ENCODE measurements around the gene NSG1. TPM values are rescaled to one million over a fixed set of nuclear protein-coding genes. Genes with fewer than 3 reads are reported as not detected.
A peak's percentile ranks its signal among the peaks of the same experiment; 100 is the strongest.

Gene NSG1
- total RNA-seq, 1 donor from 2014 or later: 41.6 TPM

GRCh38 chr4:4394644-4395043 is 7.7 kb downstream of the NSG1 start:
- Histone ChIP-seq H3F3A (ENCODE audit: low read depth) (no peaks in the 10 kb centered on the region), H3K79me2 (ENCODE audit: low read depth) (no peaks in the 10 kb centered on the region), H3K4me3 (no peak overlapping the region), H3K9me3 (ENCODE audit: low read depth) (no peaks in the 10 kb centered on the region), H3K27me3 (peaks cover 23% of the 10 kb centered on the region), H3K36me3 (no peaks in the 10 kb centered on the region), H3K4me2 (no peak overlapping the region), H3K9ac (no peak overlapping the region), H4K20me1 (ENCODE audit: low read depth) (peaks cover 13% of the 10 kb centered on the region), H3K27ac (no peak overlapping the region), H3K4me1 (peaks cover 9% of the 10 kb centered on the region), H2AFZ (replicated peaks) (no peak overlapping the region)
- TF ChIP-seq EZH2phosphoT487 (IDR thresholded peaks at IDR 0.05) (no peak), CTCF (IDR thresholded peaks at IDR 0.05) (no peak)
- H3K27ac Mint-ChIP-seq: peak overlapping the region; percentile 42
- DNase-seq (ENCODE audit: low spot score): no peak
- H3K27me3 Mint-ChIP-seq (ENCODE audit: insufficient read depth, low read depth): peaks cover 25% of the 10 kb centered on the region
- H3K4me3 Mint-ChIP-seq: no peak overlapping the region
- H3K4me1 Mint-ChIP-seq: peaks cover 29% of the 10 kb centered on the region
- peaks cover 4% of the 10 kb centered on the region for H3K9me3 Mint-ChIP-seq
- no peaks in the 10 kb centered on the region for H3K36me3 Mint-ChIP-seq

- Mint-ChIP-seq H3K4me3 (peak overlapping the region; percentile 51), H3K9me3 (peaks cover 4% of the 10 kb centered on the region), H3K36me3 (no peaks in the 10 kb centered on the region), H3K27me3 (ENCODE audit: insufficient read depth, low read depth) (peaks cover 23% of the 10 kb centered on the region), H3K4me1 (peaks cover 29% of the 10 kb centered on the region), H3K27ac (no peak overlapping the region)
- H4K20me1 ChIP-seq (ENCODE audit: low read depth): peaks cover 13% of the 10 kb centered on the region
- H3K4me2 ChIP-seq: peak overlapping the region; percentile 55
- H3K9ac ChIP-seq: no peak overlapping the region
- H3K27me3 ChIP-seq: peaks cover 17% of the 10 kb centered on the region
- no peak overlapping the region for H3K4me3 ChIP-seq
- DNase-seq (ENCODE audit: low spot score): no peak
- no peaks in the 10 kb centered on the region for H3K79me2 ChIP-seq (ENCODE audit: low read depth)
- no peaks in the 10 kb centered on the region for H3K36me3 ChIP-seq
- TF ChIP-seq CTCF (IDR thresholded peaks at IDR 0.05) (no peak), EZH2phosphoT487 (IDR thresholded peaks at IDR 0.05) (no peak)
- H2AFZ ChIP-seq (replicated peaks): no peak overlapping the region
- peaks cover 9% of the 10 kb centered on the region for H3K4me1 ChIP-seq
- no peaks in the 10 kb centered on the region for H3K9me3 ChIP-seq (ENCODE audit: low read depth)
- H3K27ac ChIP-seq: no peak overlapping the region
- H3F3A ChIP-seq (ENCODE audit: low read depth): no peaks in the 10 kb centered on the region
These were observed 8.5 kb downstream of the NSG1 start for GRCh38 chr4:4395371-4395770.

- peak overlapping the region; percentile 46 for H3K27ac Mint-ChIP-seq
- H3K4me1 Mint-ChIP-seq: peaks cover 29% of the 10 kb centered on the region
- H3K4me1 ChIP-seq: peaks cover 9% of the 10 kb centered on the region
- H3K36me3 ChIP-seq: no peaks in the 10 kb centered on the region
- peak overlapping the region; percentile 30 for H3K4me3 Mint-ChIP-seq
- peaks cover 23% of the 10 kb centered on the region for H3K27me3 Mint-ChIP-seq (ENCODE audit: insufficient read depth, low read depth)
- peaks cover 4% of the 10 kb centered on the region for H3K9me3 Mint-ChIP-seq
- H4K20me1 ChIP-seq (ENCODE audit: low read depth): peaks cover 13% of the 10 kb centered on the region
- H3K79me2 ChIP-seq (ENCODE audit: low read depth): no peaks in the 10 kb centered on the region
- H3K27me3 ChIP-seq: peaks cover 11% of the 10 kb centered on the region
- H3K36me3 Mint-ChIP-seq: no peaks in the 10 kb centered on the region
- H3K4me2 ChIP-seq: peak overlapping the region; percentile 55
- H3K9me3 ChIP-seq (ENCODE audit: low read depth): no peaks in the 10 kb centered on the region
- H3F3A ChIP-seq (ENCODE audit: low read depth): no peaks in the 10 kb centered on the region
- H3K9ac ChIP-seq: no peak overlapping the region
- no peak overlapping the region for H2AFZ ChIP-seq (replicated peaks)
- peak; percentile 43 for TF ChIP-seq CTCF (IDR thresholded peaks at IDR 0.05)
- no peak for TF ChIP-seq EZH2phosphoT487 (IDR thresholded peaks at IDR 0.05)
- TF ChIP-seq EZH2 (IDR thresholded peaks at IDR 0.05): no peak
- no peak overlapping the region for H3K27ac ChIP-seq
- peak; percentile 91 for DNase-seq (ENCODE audit: low spot score)
- H3K4me3 ChIP-seq: no peak overlapping the region
These were observed 9.1 kb downstream of the NSG1 start for GRCh38 chr4:4395849-4396627.
